Activated CD4-positive, CD25-positive, alpha-beta regulatory T cell (primary cell): ENCODE data around the gene FOXR1.

Source experiments
- DNase-seq, 4 experiments: peaks; one replicate each; lab custom pipeline; 2025; lab: John Stamatoyannopoulos, UW

The FOXR1 gene

GRCh38 chr11:118971646-118972045 is at the start of gene FOXR1:
FOXR1 (plus strand) TSS chr11:118971761; CDS start chr11:118971932, 171 bp downstream.
- DNase-seq: no peak

- DNase-seq: no peak
These were observed 49.4 kb upstream of the FOXR1 start for GRCh38 chr11:118921929-118922744.

GRCh38 chr11:118922745-118923627 is 48.6 kb upstream of the FOXR1 start:
- DNase-seq: no peak

- DNase-seq: no peak
These were observed 47.6 kb upstream of the FOXR1 start for GRCh38 chr11:118923721-118924587.

GRCh38 chr11:118924591-118925585 is 46.7 kb upstream of the FOXR1 start:
- DNase-seq: peak in 1 of 4 experiments; percentile 27

- no peak for DNase-seq
These were observed 43.9 kb upstream of the FOXR1 start for GRCh38 chr11:118927554-118928100.

- DNase-seq: peak; percentile 87 to 94 (median 88)
These were observed 43.3 kb upstream of the FOXR1 start for GRCh38 chr11:118928101-118928869.

- peak in 1 of 4 experiments; percentile 56 for DNase-seq
These were observed 42.6 kb upstream of the FOXR1 start for GRCh38 chr11:118928870-118929500.

GRCh38 chr11:118929501-118930093 is 42.0 kb upstream of the FOXR1 start:
- DNase-seq: peak; percentile 35 to 55 (median 54)

GRCh38 chr11:118930094-118930712 is 41.4 kb upstream of the FOXR1 start:
- DNase-seq: peak; percentile 52 to 92 (median 69)

GRCh38 chr11:118931571-118931970 is 40.0 kb upstream of the FOXR1 start:
- no peak for DNase-seq

GRCh38 chr11:118933486-118933885 is 38.1 kb upstream of the FOXR1 start:
- DNase-seq: no peak

GRCh38 chr11:118935376-118935775 is 36.2 kb upstream of the FOXR1 start:
- no peak for DNase-seq

- no peak for DNase-seq
These were observed 32.8 kb upstream of the FOXR1 start for GRCh38 chr11:118938491-118939403.

- no peak for DNase-seq
These were observed 32.1 kb upstream of the FOXR1 start for GRCh38 chr11:118939404-118939915.

- peak; percentile 21 to 51 (median 34) for DNase-seq
These were observed 31.5 kb upstream of the FOXR1 start for GRCh38 chr11:118939953-118940598.
